ENCODE data around the gene PSAPL1. TPM values are rescaled to one million over a fixed set of nuclear protein-coding genes. Genes with fewer than 3 reads are reported as not detected.

The PSAPL1 gene
- total RNA-seq, 1 donor = not detected

GRCh38 chr4:7422151-7422897 is 12.4 kb downstream of the PSAPL1 start:
- no peak overlapping the region for H3K4me3 ChIP-seq (ENCODE audit: low read depth, low read length)
- DNase-seq (ENCODE audit: low read depth) = no peak
- no peak for TF ChIP-seq CTCF (IDR thresholded peaks at IDR 0.05; ENCODE audit: insufficient read depth, low read length)

DNA sequence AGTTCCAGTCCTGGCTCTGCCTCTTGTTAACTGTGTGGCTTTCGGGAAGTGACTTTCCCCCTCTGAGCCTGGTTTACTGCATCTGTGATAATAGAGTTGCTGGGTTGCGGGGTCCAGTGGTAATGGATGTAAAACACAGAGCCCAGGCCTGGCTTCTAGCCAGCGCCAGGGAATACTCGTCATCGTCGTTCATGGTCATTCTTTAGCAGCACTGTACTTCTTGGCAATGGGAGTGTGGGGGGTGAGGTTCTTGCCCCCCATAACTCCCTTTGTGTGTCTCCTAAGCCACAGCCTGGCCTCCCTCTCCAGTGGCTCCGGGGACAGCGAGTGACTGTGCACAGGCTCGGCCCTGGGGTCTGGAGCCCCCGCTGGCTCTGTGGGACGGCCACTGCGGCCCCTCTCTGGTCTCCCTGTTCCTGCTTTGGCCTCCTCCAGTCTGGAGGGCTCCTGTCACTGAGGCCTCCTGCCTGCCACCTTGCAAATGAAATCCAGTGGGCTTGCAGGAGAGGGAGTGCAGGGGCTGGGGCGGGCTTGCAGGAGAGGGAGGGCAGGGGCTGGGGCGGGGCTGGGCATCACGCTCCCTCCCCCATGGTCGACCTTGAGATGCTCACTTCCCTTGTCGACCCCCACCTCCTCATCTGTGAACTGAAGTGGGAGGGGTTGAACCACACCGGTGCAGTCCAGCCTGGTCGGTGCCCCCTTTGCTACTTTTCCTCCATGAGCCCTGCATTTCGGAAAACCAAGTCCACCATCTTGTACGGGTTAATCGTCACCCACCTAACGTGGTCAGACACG is 13.2 kb downstream of the PSAPL1 start:
- no peak for DNase-seq (ENCODE audit: low read depth)
- no peak for TF ChIP-seq CTCF (IDR thresholded peaks at IDR 0.05; ENCODE audit: insufficient read depth, low read length)
- no peak overlapping the region for H3K4me3 ChIP-seq (ENCODE audit: low read depth, low read length)

DNA sequence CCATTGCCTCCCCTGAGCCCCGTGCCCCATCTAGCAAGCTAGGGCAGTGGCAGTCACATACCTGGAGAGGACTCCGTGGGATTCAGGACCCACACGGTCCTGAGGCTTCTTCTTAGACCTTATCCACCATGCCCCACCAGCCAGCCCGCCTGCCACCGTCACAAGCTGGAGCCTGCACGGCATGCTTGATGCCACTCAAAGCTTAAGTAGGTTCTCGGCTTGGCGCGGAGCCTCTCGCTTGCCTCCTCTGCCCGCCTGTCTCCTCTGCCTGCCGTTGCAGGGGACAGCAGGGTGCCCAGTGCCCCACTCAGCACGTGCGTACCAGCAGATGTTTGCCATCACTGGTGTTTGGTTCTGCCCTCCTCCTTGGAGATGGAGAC is 14.1 kb downstream of the PSAPL1 start:
- no peak for DNase-seq (ENCODE audit: low read depth)

DNA sequence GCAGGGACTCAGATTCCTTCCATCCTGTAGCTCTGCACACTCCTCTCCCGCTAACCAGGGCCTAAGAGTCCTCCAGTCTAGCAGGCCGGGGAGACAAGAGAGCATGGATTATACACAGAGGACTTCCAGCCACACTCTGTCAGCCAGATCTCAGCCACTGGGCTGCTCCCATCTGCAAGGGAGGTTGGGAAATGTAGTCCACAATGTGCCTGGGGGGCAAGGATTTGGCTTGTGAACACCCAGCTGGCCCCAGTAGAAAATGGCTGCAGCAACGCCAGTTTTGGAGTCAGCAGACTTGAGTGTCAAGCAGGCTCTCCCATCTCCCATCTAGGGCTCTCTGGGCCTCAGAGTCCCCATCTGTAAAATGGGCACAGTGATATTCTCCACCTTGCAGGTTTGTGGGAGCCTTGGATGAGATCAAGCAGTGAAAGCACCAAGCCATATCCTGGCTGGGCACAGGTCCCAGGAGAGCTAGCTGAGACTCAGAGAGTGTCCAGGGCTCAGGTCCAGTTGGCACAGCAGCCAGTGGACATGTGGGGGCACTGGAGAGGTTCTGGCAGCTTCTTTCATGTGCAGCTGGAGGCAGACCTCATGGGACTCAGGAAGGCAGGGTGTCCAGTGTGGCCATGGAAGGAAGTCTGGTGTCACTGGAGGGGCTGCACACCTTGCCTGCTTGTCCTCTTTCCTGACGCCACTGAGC is 14.6 kb downstream of the PSAPL1 start:
- no peak for TF ChIP-seq CTCF (IDR thresholded peaks at IDR 0.05; ENCODE audit: insufficient read depth, low read length)
- no peak for DNase-seq (ENCODE audit: low read depth)
- no peak overlapping the region for H3K4me3 ChIP-seq (ENCODE audit: low read depth, low read length)

More for the DNA sequence above, 14.1 kb downstream of the PSAPL1 start:
- TF ChIP-seq CTCF (IDR thresholded peaks at IDR 0.05; ENCODE audit: insufficient read depth, low read length) = no peak
- no peak overlapping the region for H3K4me3 ChIP-seq (ENCODE audit: low read depth, low read length)

GRCh38 chr4:7418131-7418943 is 16.4 kb downstream of the PSAPL1 start:
- H3K4me3 ChIP-seq (ENCODE audit: low read depth, low read length) = no peak overlapping the region
- no peak for DNase-seq (ENCODE audit: low read depth)
- no peak for TF ChIP-seq CTCF (IDR thresholded peaks at IDR 0.05; ENCODE audit: insufficient read depth, low read length)

GRCh38 chr4:7417639-7418038 is 17.1 kb downstream of the PSAPL1 start:
- DNase-seq (ENCODE audit: low read depth) = no peak

More at GRCh38 chr4:7417639-7418038, 17.1 kb downstream of the PSAPL1 start:
- no peak overlapping the region for H3K4me3 ChIP-seq (ENCODE audit: low read depth, low read length)
- no peak for TF ChIP-seq CTCF (IDR thresholded peaks at IDR 0.05; ENCODE audit: insufficient read depth, low read length)
